Measurements from ENCODE around the gene IRGQ. TPM values are rescaled to one million over a fixed set of nuclear protein-coding genes. Genes with fewer than 3 reads are reported as not detected.
A peak's percentile ranks its signal among the peaks of the same experiment; 100 is the strongest.

The IRGQ gene
- polyA plus RNA-seq, 1 donor from 2014 or later, result 156 TPM

DNA sequence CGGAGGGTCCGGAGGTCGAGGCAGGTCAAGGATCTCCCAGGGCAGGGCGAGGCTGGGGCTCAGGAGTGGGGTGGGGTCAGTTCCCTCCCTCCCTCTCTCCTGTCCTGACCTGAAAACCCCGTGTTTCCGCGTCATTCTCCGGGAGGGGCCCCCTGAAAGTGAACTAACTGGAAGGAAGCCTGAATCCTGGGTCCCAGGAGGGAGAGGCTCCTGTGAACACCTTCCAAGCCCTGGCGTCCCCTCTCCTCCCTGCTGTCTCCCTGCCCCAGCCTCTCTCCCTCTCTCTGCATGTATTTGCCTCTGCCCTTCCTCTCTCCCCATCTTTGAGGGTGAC, 44.5 kb upstream of the IRGQ start:
- Histone ChIP-seq H3K9me2 (ENCODE audit: insufficient read depth, low read length) (no peaks in the 10 kb centered on the region), H3K36me3 (ENCODE audit: insufficient read depth, low read length) (no peaks in the 10 kb centered on the region), H2AFZ (ENCODE audit: low read depth, low read length) (peak overlapping the region; percentile 91), H3F3A (ENCODE audit: insufficient read depth, low read length, poor library complexity, severe bottlenecking) (no peaks in the 10 kb centered on the region), H3K9me3 (ENCODE audit: low read length) (no peaks in the 10 kb centered on the region), H3K9ac (ENCODE audit: low read length) (peak overlapping the region; percentile 91), H3K79me2 (replicated peaks; ENCODE audit: insufficient read depth, low read length) (peaks cover 44% of the 10 kb centered on the region), H3K27ac (ENCODE audit: low read length) (peak overlapping the region; percentile 80), H3K4me3 (ENCODE audit: low read length) (peak overlapping the region; percentile 82), H3K27me3 (ENCODE audit: insufficient read depth, low read depth, low read length) (no peaks in the 10 kb centered on the region), H3K4me2 (ENCODE audit: low read length) (no peak overlapping the region), H4K20me1 (ENCODE audit: insufficient read depth) (no peaks in the 10 kb centered on the region)
- TF ChIP-seq SMC3 (conservative IDR thresholded peaks at IDR 0.05; ENCODE audit: poor library complexity), result no peak
- peak; percentile 3 for TF ChIP-seq EP300 (conservative IDR thresholded peaks at IDR 0.05; ENCODE audit: poor library complexity, severe bottlenecking)

DNA sequence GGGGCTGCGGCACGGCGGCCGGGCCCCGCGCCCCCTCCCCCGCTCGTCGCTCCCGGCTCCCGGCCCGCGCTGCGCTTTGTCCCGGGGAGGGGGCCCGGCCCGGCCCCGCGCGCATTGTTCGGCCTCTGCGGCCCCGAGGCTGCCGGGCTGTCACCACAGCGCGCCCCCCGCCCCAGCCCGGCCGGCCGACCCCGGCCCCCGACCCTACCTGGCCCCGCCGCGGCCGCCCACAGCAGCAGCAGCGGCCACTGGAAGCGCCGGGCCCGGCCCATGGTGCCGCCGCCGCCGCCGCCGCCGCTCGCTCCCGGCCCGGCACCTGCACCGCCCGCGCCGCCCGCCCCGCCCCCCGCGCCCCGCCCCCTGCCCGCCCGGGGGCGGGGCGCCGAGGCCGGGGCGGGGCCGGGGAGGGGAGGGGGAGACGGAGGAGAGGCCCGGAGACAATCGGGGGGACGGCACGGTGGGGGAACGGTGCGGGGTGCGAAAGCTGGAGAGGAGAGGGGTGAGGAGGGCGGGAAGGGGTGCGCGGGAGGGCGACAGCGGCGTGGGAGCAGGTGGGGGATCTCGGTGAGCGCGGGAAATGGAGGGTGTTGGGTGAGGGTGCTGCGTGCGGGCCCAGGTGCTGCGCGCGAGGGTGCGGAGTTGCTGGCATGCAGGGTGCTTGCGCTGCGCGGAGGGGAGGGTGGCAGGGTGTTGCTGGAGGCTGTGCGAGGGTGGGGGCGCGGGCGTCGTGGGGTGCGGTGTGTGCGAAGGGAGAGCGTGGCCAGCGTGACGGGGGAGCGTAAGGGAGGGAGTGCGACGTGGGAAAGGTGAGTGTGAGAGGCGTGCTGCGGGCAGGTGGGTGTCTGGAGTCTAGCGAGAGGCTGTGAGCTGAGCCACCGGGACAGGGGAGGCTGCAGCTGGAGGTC, 43.8 kb upstream of the IRGQ start, which contains the start of gene CADM4:
CADM4 (minus strand) TSS at position 332 of the 905 bp plus-strand sequence; CDS start at position 272, 60 bp downstream.
- Histone ChIP-seq H2AFZ (ENCODE audit: low read depth, low read length) (peak within 1 kb of the TSS; percentile 91), H3K79me2 (replicated peaks; ENCODE audit: insufficient read depth, low read length) (peaks cover 50% of the 10 kb centered on the region), H3K27me3 (ENCODE audit: insufficient read depth, low read depth, low read length) (no peaks in the 10 kb centered on the region), H3K9me3 (ENCODE audit: low read length) (no peaks in the 10 kb centered on the region), H3K4me2 (ENCODE audit: low read length) (peak within 1 kb of the TSS; percentile 77), H3F3A (ENCODE audit: insufficient read depth, low read length, poor library complexity, severe bottlenecking) (no peaks in the 10 kb centered on the region), H3K9me2 (ENCODE audit: insufficient read depth, low read length) (no peaks in the 10 kb centered on the region), H3K4me3 (ENCODE audit: low read length) (peak within 1 kb of the TSS; percentile 85), H3K27ac (ENCODE audit: low read length) (peak within 1 kb of the TSS; percentile 95), H3K9ac (ENCODE audit: low read length) (peak within 1 kb of the TSS; percentile 96), H4K20me1 (ENCODE audit: insufficient read depth) (no peaks in the 10 kb centered on the region), H3K36me3 (ENCODE audit: insufficient read depth, low read length) (no peaks in the 10 kb centered on the region)
- TF ChIP-seq MXI1 (conservative IDR thresholded peaks at IDR 0.05; ENCODE audit: poor library complexity, severe bottlenecking), result peak; percentile 68
- TF ChIP-seq, protein P1, sequence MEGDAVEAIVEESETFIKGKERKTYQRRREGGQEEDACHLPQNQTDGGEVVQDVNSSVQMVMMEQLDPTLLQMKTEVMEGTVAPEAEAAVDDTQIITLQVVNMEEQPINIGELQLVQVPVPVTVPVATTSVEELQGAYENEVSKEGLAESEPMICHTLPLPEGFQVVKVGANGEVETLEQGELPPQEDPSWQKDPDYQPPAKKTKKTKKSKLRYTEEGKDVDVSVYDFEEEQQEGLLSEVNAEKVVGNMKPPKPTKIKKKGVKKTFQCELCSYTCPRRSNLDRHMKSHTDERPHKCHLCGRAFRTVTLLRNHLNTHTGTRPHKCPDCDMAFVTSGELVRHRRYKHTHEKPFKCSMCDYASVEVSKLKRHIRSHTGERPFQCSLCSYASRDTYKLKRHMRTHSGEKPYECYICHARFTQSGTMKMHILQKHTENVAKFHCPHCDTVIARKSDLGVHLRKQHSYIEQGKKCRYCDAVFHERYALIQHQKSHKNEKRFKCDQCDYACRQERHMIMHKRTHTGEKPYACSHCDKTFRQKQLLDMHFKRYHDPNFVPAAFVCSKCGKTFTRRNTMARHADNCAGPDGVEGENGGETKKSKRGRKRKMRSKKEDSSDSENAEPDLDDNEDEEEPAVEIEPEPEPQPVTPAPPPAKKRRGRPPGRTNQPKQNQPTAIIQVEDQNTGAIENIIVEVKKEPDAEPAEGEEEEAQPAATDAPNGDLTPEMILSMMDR (IDR thresholded peaks at IDR 0.05; ENCODE audit: poor library complexity, severe bottlenecking), result no peak
- TF ChIP-seq POLR2AphosphoS5 (IDR thresholded peaks at IDR 0.05), result peak; percentile 86
- TF ChIP-seq EP300 (conservative IDR thresholded peaks at IDR 0.05; ENCODE audit: poor library complexity, severe bottlenecking), result peak; percentile 17
- TF ChIP-seq RAD21 (conservative IDR thresholded peaks at IDR 0.05), result peak; percentile 23
- TF ChIP-seq SMC3 (conservative IDR thresholded peaks at IDR 0.05; ENCODE audit: poor library complexity), result no peak
- no peak for TF ChIP-seq TAF1 (IDR thresholded peaks at IDR 0.05; ENCODE audit: low read depth)
- no peak for TF ChIP-seq EZH2 (IDR thresholded peaks at IDR 0.05; ENCODE audit: borderline replicate concordance, insufficient read depth, low read length, poor library complexity, severe bottlenecking)
- TF ChIP-seq, protein P2, sequence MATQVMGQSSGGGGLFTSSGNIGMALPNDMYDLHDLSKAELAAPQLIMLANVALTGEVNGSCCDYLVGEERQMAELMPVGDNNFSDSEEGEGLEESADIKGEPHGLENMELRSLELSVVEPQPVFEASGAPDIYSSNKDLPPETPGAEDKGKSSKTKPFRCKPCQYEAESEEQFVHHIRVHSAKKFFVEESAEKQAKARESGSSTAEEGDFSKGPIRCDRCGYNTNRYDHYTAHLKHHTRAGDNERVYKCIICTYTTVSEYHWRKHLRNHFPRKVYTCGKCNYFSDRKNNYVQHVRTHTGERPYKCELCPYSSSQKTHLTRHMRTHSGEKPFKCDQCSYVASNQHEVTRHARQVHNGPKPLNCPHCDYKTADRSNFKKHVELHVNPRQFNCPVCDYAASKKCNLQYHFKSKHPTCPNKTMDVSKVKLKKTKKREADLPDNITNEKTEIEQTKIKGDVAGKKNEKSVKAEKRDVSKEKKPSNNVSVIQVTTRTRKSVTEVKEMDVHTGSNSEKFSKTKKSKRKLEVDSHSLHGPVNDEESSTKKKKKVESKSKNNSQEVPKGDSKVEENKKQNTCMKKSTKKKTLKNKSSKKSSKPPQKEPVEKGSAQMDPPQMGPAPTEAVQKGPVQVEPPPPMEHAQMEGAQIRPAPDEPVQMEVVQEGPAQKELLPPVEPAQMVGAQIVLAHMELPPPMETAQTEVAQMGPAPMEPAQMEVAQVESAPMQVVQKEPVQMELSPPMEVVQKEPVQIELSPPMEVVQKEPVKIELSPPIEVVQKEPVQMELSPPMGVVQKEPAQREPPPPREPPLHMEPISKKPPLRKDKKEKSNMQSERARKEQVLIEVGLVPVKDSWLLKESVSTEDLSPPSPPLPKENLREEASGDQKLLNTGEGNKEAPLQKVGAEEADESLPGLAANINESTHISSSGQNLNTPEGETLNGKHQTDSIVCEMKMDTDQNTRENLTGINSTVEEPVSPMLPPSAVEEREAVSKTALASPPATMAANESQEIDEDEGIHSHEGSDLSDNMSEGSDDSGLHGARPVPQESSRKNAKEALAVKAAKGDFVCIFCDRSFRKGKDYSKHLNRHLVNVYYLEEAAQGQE (IDR thresholded peaks at IDR 0.05; ENCODE audit: borderline replicate concordance), result no peak
